ENCODE results near the gene SGIP1. TPM values are rescaled to one million over a fixed set of nuclear protein-coding genes. Genes with fewer than 3 reads are reported as not detected.

The SGIP1 gene
- total and polyA plus RNA-seq, 2 of the 8 experiments (the other 6 are each of a cell fraction or from before 2014, with no cell fraction given) = 1.4 to 2.1 TPM

GRCh38 chr1:66589326-66589725, 55.4 kb downstream of the SGIP1 start:
- H2BK120ac ChIP-seq (replicated peaks; ENCODE audit: low read depth, low read length) = no peak overlapping the region
- H2BK15ac ChIP-seq (ENCODE audit: low read length) = no peak overlapping the region
- no peaks in the 10 kb centered on the region for H3K79me2 ChIP-seq (ENCODE audit: control insufficient read depth in 1 of 2, insufficient read depth in 2 of 2, low read length in 2 of 2)
- FAIRE-seq (no peak), DNase-seq (ENCODE audit: low read depth in 1 of 2, low spot score in 2 of 2) (no peak)
- H3K18ac ChIP-seq (ENCODE audit: extremely low read depth, low read length) = no peak overlapping the region
- no peak overlapping the region for H3K14ac ChIP-seq (ENCODE audit: insufficient read length)
- no peak overlapping the region for H2BK12ac ChIP-seq (ENCODE audit: low read depth, low read length)
- H2AFZ ChIP-seq (ENCODE audit: low read length) = no peak overlapping the region
- H2BK20ac ChIP-seq (ENCODE audit: low read length) = no peak overlapping the region
- H3K27ac ChIP-seq (ENCODE audit: low read depth, low read length) = no peak overlapping the region
- H4K20me1 ChIP-seq (replicated peaks in 1 of 2; ENCODE audit: control insufficient read depth in 1 of 2, insufficient read depth in 2 of 2, low read length in 2 of 2) = no peaks in the 10 kb centered on the region
- ChIA-PET CTCF (ENCODE audit: partially characterized antibody) (interaction anchor here (0.8 kb wide), 1 partner anchor 18 kb away, joined by 5 read pairs; no protein-coding TSS in a partner anchor), POLR2A (ENCODE audit: partially characterized antibody) (no interaction called here)
- H2BK5ac ChIP-seq (ENCODE audit: low read depth, low read length) = no peak overlapping the region
- H3K27me3 ChIP-seq (replicated peaks in 1 of 4; ENCODE audit: control insufficient read depth in 3 of 4, extremely low read depth in 1 of 4, insufficient read depth in 3 of 4, low read length in 3 of 4) = no peaks in the 10 kb centered on the region
- TF ChIP-seq CBX8 (IDR thresholded peaks at IDR 0.05; ENCODE audit: borderline replicate concordance, low read depth, low read length) (no peak), TBP (IDR thresholded peaks at IDR 0.05; ENCODE audit: low read depth, low read length) (no peak), POU5F1 (IDR thresholded peaks at IDR 0.05; ENCODE audit: low read depth, low read length) (no peak), EP300 (IDR thresholded peaks at IDR 0.05; ENCODE audit: borderline replicate concordance in 1 of 2, low read depth in 2 of 2, low read length in 2 of 2) (no peak)
- TF ChIP-seq, protein P1, sequence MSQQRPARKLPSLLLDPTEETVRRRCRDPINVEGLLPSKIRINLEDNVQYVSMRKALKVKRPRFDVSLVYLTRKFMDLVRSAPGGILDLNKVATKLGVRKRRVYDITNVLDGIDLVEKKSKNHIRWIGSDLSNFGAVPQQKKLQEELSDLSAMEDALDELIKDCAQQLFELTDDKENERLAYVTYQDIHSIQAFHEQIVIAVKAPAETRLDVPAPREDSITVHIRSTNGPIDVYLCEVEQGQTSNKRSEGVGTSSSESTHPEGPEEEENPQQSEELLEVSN (IDR thresholded peaks at IDR 0.05) = no peak
- H3K23ac ChIP-seq (ENCODE audit: insufficient read length) = no peak overlapping the region
- no peak overlapping the region for H4K8ac ChIP-seq (ENCODE audit: extremely low read depth, insufficient read depth, low read length)
- H3K56ac ChIP-seq (replicated peaks; ENCODE audit: insufficient read length, low read depth, low read length) = no peak overlapping the region
- H4K91ac ChIP-seq (replicated peaks; ENCODE audit: insufficient read length, low read length) = no peak overlapping the region
- H3K4me1 ChIP-seq (replicated peaks in 1 of 4; ENCODE audit: control insufficient read depth in 3 of 4, insufficient read depth in 4 of 4, low read length in 3 of 4) = no peaks in the 10 kb centered on the region
- no peak overlapping the region for H2AK5ac ChIP-seq (ENCODE audit: low read depth, low read length)
- no peaks in the 10 kb centered on the region for H3K23me2 ChIP-seq (ENCODE audit: low read depth, low read length)
- H3K79me1 ChIP-seq (ENCODE audit: low read depth, low read length) = no peaks in the 10 kb centered on the region
- no peak overlapping the region for H3K4me3 ChIP-seq (ENCODE audit: extremely low read depth in 1 of 4, insufficient read depth in 2 of 4, low read depth in 3 of 4, low read length in 4 of 4)
- no peak overlapping the region for H4K5ac ChIP-seq (ENCODE audit: insufficient read length, low read depth, low read length)
- no peaks in the 10 kb centered on the region for H3K9me3 ChIP-seq (ENCODE audit: insufficient read depth in 2 of 2, low read depth in 1 of 2, low read length in 1 of 2)
- H3K4ac ChIP-seq (replicated peaks; ENCODE audit: insufficient read length, low read depth, low read length) = no peak overlapping the region
- no peak overlapping the region for H3K4me2 ChIP-seq (ENCODE audit: insufficient read depth in 1 of 2, low read depth in 2 of 2, low read length in 2 of 2)
- H3K36me3 ChIP-seq (ENCODE audit: control insufficient read depth in 2 of 4, insufficient read depth in 4 of 4, low read length in 3 of 4) = no peaks in the 10 kb centered on the region
- H3K9ac ChIP-seq (replicated peaks in 1 of 4; ENCODE audit: extremely low read depth in 1 of 4, low read depth in 3 of 4, low read length in 3 of 4) = no peak overlapping the region
